Esophagus squamous epithelium (tissue), 4 donors: ENCODE results near the gene CASP6.

Experiments
- CTCF ChIP-seq, 6 experiments: fragments of 450-650 bp in 4 of 6; fragments of 200-600 bp in 2 of 6; sonication (generic) in 2 of 6; IDR thresholded peaks; one replicate each; pipeline ENCODE4 v1.5.1; 2016 to 2019; ENCODE audit warnings: antibody characterized with exemption in 6 of 6, mild to moderate bottlenecking in 4 of 6, moderate library complexity in 4 of 6
- POLR2A ChIP-seq, 4 donors: fragments of 450-650 bp; IDR thresholded peaks; one replicate each; pipeline ENCODE4 v1.6.1; 2017; ENCODE audit warnings: antibody characterized with exemption in 4 of 4, mild to moderate bottlenecking in 4 of 4, moderate library complexity in 3 of 4

GRCh38 chr4:109749388-109750082 is 46.3 kb upstream of the CASP6 start:
- TF ChIP-seq POLR2A (IDR thresholded peaks at IDR 0.05) (no peak), CTCF (IDR thresholded peaks at IDR 0.05) (no peak)
